NCI-H1436 (cell line): ENCODE data around the gene ZMAT2.
"Not testable (repeated sequence)": the region's sequence is repeated elsewhere in the genome, so short reads cannot be mapped to it uniquely, and the experiment has no call there.

Experiments used
- DNase-seq: peaks from one replicate; lab custom pipeline; 2025; lab: John Stamatoyannopoulos, UW

Gene ZMAT2

DNA sequence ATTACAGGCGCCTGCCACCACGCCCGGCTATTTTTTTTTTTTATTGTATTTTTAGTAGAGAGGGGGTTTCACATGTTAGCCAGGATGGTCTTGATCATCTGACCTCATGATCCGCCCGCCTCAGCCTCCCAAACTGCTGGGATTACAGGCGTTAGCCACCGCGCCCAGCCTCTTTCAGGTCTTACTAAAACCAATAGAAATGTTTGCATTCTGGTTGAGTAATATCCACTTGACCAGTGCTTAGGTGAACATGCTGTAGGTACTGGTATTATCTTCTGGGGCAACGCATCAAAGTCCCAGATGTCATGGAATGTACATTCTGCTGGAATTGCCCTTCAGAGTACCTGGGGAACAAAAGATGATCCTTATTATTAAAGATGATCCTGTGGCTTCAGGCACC is 8.5 kb downstream of the ZMAT2 start:
- DNase-seq: not testable (repeated sequence)

DNA sequence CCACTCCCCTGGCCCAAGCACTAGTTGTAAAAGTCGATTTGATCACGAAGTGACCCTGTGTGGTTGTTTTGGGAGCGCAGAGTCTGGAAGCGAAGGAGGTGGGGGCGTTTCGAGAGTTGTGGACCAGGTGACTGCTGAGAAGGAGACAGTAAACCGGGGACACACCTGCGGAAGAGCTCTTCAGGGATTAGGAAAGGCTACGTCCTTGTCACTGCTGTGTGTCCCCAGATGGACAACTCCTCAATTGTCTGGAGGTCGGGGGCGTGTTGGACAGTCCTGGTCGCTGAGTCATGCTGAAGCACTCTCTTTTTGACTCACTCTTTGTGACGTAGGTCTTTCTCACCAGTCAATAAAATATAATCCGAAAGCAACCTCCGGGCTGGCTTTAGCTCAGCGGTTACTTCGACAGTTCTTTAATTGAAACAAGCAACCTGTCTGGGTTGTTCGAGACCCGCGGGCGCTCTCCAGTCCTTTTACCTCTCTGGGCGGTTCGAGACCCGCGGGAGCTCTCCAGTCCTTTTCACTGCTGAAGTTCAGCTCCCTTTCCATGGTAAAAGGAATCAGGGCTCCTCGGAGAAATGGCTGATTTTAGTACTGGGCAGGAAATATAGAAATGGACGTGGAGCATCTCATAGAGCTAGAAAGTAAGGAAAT is 10.8 kb downstream of the ZMAT2 start:
- peak; percentile 89 for DNase-seq

- no peak for DNase-seq
These were observed 11.5 kb downstream of the ZMAT2 start for GRCh38 chr5:140711794-140712193.

DNA sequence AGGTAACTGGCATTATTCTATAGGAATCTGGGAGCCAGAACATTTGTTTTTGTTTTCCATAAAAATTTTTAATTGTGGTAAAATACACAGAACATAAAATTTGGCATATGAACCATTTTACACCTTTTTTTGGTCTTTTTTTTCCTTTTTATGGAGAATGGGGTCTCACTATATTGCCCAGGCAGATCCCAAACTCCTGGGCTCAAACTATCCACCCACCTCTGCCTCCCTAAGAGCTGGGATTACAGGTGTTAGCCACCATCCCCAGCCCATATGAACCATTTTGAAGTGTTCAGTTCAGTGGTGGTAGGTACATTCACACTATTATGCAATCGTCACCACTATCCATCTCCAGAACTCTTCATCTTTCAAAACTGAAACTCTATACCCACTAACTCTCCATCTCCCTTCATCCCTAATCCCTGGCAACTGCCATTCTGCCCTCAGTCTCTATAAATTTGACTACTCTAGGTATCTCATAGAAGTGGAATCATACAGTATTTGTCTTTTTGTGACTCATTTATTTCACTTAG is 13.4 kb downstream of the ZMAT2 start:
- DNase-seq: no peak

GRCh38 chr5:140716238-140716637 is 16.0 kb downstream of the ZMAT2 start:
- DNase-seq: not testable (repeated sequence)

GRCh38 chr5:140718266-140718592 is 18.0 kb downstream of the ZMAT2 start:
- DNase-seq: no peak

DNA sequence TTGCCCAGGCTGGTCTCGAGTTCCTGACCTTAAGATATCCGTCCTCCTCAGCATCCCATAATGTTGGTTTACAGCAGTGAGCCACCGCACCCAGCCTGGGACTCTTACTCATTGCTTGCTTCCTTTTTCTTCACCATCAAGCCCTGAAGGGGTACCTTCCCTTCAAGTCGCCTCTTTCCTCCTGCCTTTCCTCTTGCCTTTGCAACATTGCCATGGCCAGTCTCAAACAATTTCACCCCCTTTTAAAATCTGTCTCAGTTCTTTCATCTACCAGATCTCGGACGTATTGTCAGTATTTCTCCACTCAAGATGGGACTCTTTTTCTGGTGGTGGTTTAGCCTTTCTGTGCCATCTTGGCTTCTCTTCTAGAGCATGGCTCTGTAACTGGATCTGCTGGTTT is 20.5 kb downstream of the ZMAT2 start:
- DNase-seq: not testable (repeated sequence)

DNA sequence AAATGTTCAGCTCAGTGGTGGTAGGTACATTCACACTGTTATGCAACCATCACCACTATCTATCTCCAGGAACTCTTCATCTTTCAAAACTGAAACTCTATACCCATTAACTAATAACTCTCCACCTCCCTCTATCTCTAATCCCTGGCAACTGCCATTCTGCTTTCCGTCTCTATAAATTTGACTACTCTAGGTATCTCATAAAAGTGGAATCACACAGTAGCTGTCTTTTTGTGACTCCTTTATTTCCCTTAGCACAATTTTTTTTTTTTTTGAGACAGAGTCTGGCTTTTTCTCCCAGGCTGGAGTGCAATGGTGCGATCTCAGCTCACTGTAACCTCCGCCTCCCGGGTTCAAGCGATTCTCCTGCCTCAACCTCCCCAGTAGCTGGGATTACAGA is 21.1 kb downstream of the ZMAT2 start:
- DNase-seq: not testable (repeated sequence)

DNA sequence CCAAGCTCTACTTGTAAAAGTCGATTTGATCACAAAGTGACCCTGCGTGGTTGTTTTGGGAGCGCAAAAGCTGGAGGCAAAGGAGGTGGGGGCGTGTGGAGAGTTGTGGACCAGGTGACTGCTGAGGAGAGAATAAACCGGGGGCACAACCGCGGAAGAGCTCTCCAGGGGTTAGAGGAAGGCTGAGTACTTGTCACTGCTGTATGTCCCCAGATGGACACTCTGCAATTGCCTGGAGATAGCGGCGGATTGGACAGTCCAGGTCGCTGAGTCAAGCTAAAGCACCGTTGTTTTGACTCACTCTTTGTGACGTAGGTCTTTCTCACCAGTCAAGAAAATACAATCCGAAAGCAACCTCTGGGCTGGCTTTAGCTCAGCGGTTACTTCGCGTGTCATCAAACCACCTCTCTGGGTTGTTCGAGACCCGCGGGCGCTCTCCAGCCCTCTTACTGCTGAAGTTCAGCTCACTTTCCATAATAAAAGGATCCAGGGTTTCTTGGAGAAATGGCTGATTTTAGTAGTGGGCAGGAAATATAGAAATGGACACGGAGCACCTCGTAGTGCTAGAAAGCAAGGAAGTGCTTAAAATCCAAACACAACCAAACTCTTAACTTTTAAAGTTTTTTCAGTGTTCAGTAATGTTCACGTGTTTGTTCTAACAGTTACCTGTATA is 25.7 kb downstream of the ZMAT2 start:
- no peak for DNase-seq

DNA sequence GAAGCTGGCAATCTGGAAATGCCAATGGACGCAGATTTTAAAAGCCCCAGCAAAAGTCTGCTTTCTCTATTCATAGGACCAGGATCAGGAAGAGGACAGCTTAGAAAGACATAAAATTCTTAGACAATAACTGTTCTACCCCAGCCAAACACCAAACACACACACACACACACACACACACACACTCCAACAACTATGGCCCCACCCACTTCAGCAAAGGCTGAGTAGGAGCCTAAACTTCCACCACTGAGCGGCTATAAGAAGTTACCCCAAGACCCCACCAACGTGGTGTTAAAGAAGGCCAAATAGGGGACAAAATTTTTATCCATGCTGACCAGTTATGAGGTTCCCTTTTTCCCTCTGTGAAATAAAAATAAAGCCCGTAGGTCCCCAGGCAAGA is 32.9 kb downstream of the ZMAT2 start:
- DNase-seq: no peak

- DNase-seq: no peak
These were observed 34.1 kb downstream of the ZMAT2 start for GRCh38 chr5:140734354-140734753.

- DNase-seq: no peak
These were observed 37.2 kb downstream of the ZMAT2 start for GRCh38 chr5:140737486-140737885.

DNA sequence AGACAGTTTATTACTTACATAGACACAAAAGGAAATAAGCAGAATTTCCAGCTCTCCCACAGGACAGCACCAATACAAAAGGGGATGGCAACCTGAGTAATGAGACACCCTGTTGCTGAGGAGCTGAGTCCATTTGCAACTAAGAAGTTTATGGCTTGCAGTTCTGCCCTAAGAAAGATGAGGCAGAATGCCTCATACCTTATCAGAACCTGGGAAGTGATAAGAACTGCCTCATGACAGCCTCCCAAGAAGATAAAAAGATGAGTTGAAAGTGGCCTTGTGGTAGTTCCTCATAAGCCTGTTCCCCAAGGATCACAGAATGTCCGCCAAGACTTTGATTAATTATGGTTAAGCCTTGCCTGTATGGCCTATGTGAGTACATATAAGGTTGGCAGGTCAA is 41.7 kb downstream of the ZMAT2 start:
- no peak for DNase-seq

GRCh38 chr5:140753561-140753960 is 53.3 kb downstream of the ZMAT2 start:
- DNase-seq: no peak
